ENCODE results near the gene SPAG17. TPM values are rescaled to one million over a fixed set of nuclear protein-coding genes. Genes with fewer than 3 reads are reported as not detected.

SPAG17 gene
- total RNA-seq, 2 experiments from 2014 or later: not detected

GRCh38 chr1:118202076-118202608, 17.1 kb upstream of the SPAG17 start:
- CTCF ChIA-PET (ENCODE audit: unreplicated experiment): no interaction called here
- Histone ChIP-seq H4K20me1 (ENCODE audit: insufficient read depth, low read length) (no peaks in the 10 kb centered on the region), H3K4me2 (ENCODE audit: low read length) (no peak overlapping the region), H3K4me1 (ENCODE audit: insufficient read depth, low read length, poor library complexity, severe bottlenecking) (no peaks in the 10 kb centered on the region), H3K4me3 (ENCODE audit: low read depth, low read length, poor library complexity, severe bottlenecking) (no peak overlapping the region), H3K27ac (ENCODE audit: low read depth, low read length, poor library complexity, severe bottlenecking) (no peak overlapping the region), H3K36me3 (ENCODE audit: insufficient read depth, low read length) (no peaks in the 10 kb centered on the region), H3K9me2 (ENCODE audit: insufficient read depth, low read length) (no peaks in the 10 kb centered on the region), H3K9me3 (ENCODE audit: low read length) (no peaks in the 10 kb centered on the region), H3K79me2 (ENCODE audit: insufficient read depth, low read depth, low read length) (no peaks in the 10 kb centered on the region), H2AFZ (ENCODE audit: low read length) (no peak overlapping the region)
- intact Hi-C loops (cut with micrococcal nuclease; ENCODE audit: unreplicated experiment): loop anchor here (5.0 kb wide), 1 partner anchor 50 kb away; no protein-coding TSS in a partner anchor
- no TSS peak for BruUV-seq (replicated peaks)
- DNase-seq (ENCODE audit: low spot score): no peak
- POLR2A ChIA-PET: interaction anchor here (0.6 kb wide), 1 partner anchor 162 kb away, joined by 3 read pairs; no protein-coding TSS in a partner anchor
- TF ChIP-seq CTCF (conservative IDR thresholded peaks at IDR 0.05; ENCODE audit: low read length) (no peak), EZH2phosphoT487 (IDR thresholded peaks at IDR 0.05; ENCODE audit: borderline replicate concordance, low read depth, low read length) (no peak)

GRCh38 chr1:118201524-118201923, 16.5 kb upstream of the SPAG17 start:
- TF ChIP-seq CTCF (conservative IDR thresholded peaks at IDR 0.05; ENCODE audit: low read length) (no peak), EZH2phosphoT487 (IDR thresholded peaks at IDR 0.05; ENCODE audit: borderline replicate concordance, low read depth, low read length) (no peak)
- no peak overlapping the region for H2AFZ ChIP-seq (ENCODE audit: low read length)
- no peaks in the 10 kb centered on the region for H3K4me1 ChIP-seq (ENCODE audit: insufficient read depth, low read length, poor library complexity, severe bottlenecking)
- H3K9me3 ChIP-seq (ENCODE audit: low read length): no peaks in the 10 kb centered on the region
- H3K79me2 ChIP-seq (ENCODE audit: insufficient read depth, low read depth, low read length): no peaks in the 10 kb centered on the region
- DNase-seq (ENCODE audit: low spot score): no peak
- intact Hi-C loops (cut with micrococcal nuclease; ENCODE audit: unreplicated experiment): loop anchor here (5.0 kb wide), 1 partner anchor 49 kb away; no protein-coding TSS in a partner anchor
- no peaks in the 10 kb centered on the region for H4K20me1 ChIP-seq (ENCODE audit: insufficient read depth, low read length)
- ChIA-PET POLR2A (no interaction called here), CTCF (ENCODE audit: unreplicated experiment) (no interaction called here)
- H3K27ac ChIP-seq (ENCODE audit: low read depth, low read length, poor library complexity, severe bottlenecking): no peak overlapping the region
- no TSS peak for BruUV-seq (replicated peaks)
- H3K4me2 ChIP-seq (ENCODE audit: low read length): no peak overlapping the region
- H3K4me3 ChIP-seq (ENCODE audit: low read depth, low read length, poor library complexity, severe bottlenecking): no peak overlapping the region
- H3K9me2 ChIP-seq (ENCODE audit: insufficient read depth, low read length): no peaks in the 10 kb centered on the region
- H3K36me3 ChIP-seq (ENCODE audit: insufficient read depth, low read length): no peaks in the 10 kb centered on the region

DNA sequence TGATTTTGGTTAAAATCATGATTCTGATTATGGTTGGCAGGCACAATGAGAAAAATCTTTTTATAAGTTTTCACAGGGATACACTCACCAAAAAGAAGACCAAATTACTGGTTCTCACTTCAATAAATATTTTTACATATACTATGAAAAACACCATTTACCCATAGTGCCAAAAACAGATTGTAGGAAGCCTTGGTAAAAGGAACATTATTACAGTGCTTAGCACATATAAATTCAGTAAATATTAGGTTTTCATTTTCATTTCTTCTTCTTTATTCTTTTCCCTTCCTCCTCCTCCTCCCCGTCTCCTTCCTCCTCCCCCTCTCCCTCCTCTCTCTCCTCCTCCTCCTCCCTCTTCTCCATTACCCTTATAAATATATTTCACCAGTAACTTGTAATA, 15.8 kb upstream of the SPAG17 start:
- no peak for TF ChIP-seq CTCF (conservative IDR thresholded peaks at IDR 0.05; ENCODE audit: low read length)
- TF ChIP-seq EZH2phosphoT487 (IDR thresholded peaks at IDR 0.05; ENCODE audit: borderline replicate concordance, low read depth, low read length): no peak
- POLR2A ChIA-PET: no interaction called here
- no peaks in the 10 kb centered on the region for H3K9me3 ChIP-seq (ENCODE audit: low read length)
- no TSS peak for BruUV-seq (replicated peaks)
- CTCF ChIA-PET (ENCODE audit: unreplicated experiment): no interaction called here
- no peaks in the 10 kb centered on the region for H4K20me1 ChIP-seq (ENCODE audit: insufficient read depth, low read length)
- H3K4me1 ChIP-seq (ENCODE audit: insufficient read depth, low read length, poor library complexity, severe bottlenecking): no peaks in the 10 kb centered on the region
- no peak overlapping the region for H2AFZ ChIP-seq (ENCODE audit: low read length)
- no peaks in the 10 kb centered on the region for H3K79me2 ChIP-seq (ENCODE audit: insufficient read depth, low read depth, low read length)
- H3K4me3 ChIP-seq (ENCODE audit: low read depth, low read length, poor library complexity, severe bottlenecking): no peak overlapping the region
- H3K4me2 ChIP-seq (ENCODE audit: low read length): no peak overlapping the region
- no peak overlapping the region for H3K27ac ChIP-seq (ENCODE audit: low read depth, low read length, poor library complexity, severe bottlenecking)
- no peaks in the 10 kb centered on the region for H3K9me2 ChIP-seq (ENCODE audit: insufficient read depth, low read length)
- intact Hi-C loops (cut with micrococcal nuclease; ENCODE audit: unreplicated experiment): loop anchor here (5.0 kb wide), 1 partner anchor 49 kb away; no protein-coding TSS in a partner anchor
- no peak for DNase-seq (ENCODE audit: low spot score)
- no peaks in the 10 kb centered on the region for H3K36me3 ChIP-seq (ENCODE audit: insufficient read depth, low read length)

Data from OCI-LY7 (cell line).